HG02678 (cell line): ENCODE results near the gene CHST6.
A peak's percentile ranks its signal among the peaks of the same experiment; 100 is the strongest.
"Not testable (repeated sequence)": the region's sequence is repeated elsewhere in the genome, so short reads cannot be mapped to it uniquely, and the experiment has no call there.

ENCODE experiments used
- ATAC-seq: cut with Tn5 transposase; IDR thresholded peaks from one replicate; pipeline ENCODE4 v1.9.1; 2021; ENCODE audit warnings: mild to moderate bottlenecking, moderate library complexity; ENCODE audit not compliant: unreplicated experiment

The CHST6 gene

GRCh38 chr16:75452464-75453190, 42.6 kb downstream of the CHST6 start:
- ATAC-seq: no peak

GRCh38 chr16:75446416-75446815, 48.8 kb downstream of the CHST6 start:
- no peak for ATAC-seq

- ATAC-seq: no peak
Measured at GRCh38 chr16:75445298-75445697, 49.9 kb downstream of the CHST6 start.

- ATAC-seq: no peak
Measured at GRCh38 chr16:75443298-75443697, 51.9 kb downstream of the CHST6 start.

- ATAC-seq: peak; percentile 72
Measured at GRCh38 chr16:75433732-75434413, 61.4 kb downstream of the CHST6 start.

- ATAC-seq: peak; percentile 93
Measured at GRCh38 chr16:75432828-75433731, 62.2 kb downstream of the CHST6 start, which contains the start of gene CFDP1. TSS of gene CFDP1 (minus strand) at chr16:75433503. CDS start at chr16:75433352, 151 bp downstream.

- ATAC-seq: no peak
Measured at GRCh38 chr16:75429621-75430403, 65.4 kb downstream of the CHST6 start.

- not testable (repeated sequence) for ATAC-seq
Measured at GRCh38 chr16:75426524-75426923, 68.7 kb downstream of the CHST6 start.

- ATAC-seq: not testable (repeated sequence)
Measured at GRCh38 chr16:75424105-75424762, 71.0 kb downstream of the CHST6 start.

GRCh38 chr16:75423723-75424104, 71.5 kb downstream of the CHST6 start:
- no peak for ATAC-seq
